GM10248 (cell line): ENCODE measurements around the gene ETV7.

Experiments
- CTCF ChIA-PET: fragments of 300-600 bp; sonication (Branson Sonifier 250); formaldehyde crosslinking; extraction: SDS; loops from one replicate; lab custom pipeline; 2021; ENCODE audit warnings: antibody characterized with exemption; lab: Yijun Ruan, JAX
- POLR2A ChIA-PET: fragments of 350-650 bp; sonication (Branson Sonifier 250); formaldehyde crosslinking; extraction: SDS; loops from one replicate; lab custom pipeline; 2020; ENCODE audit warnings: antibody characterized with exemption; lab: Yijun Ruan, JAX
- DNase-seq: peaks from one replicate; pipeline ENCODE4 v3.0.0; 2012; ENCODE audit errors: extremely low spot score
- CTCF ChIP-seq: IDR thresholded peaks from 2 replicates; pipeline ENCODE4 v1.5.1; 2012; ENCODE audit warnings: mild to moderate bottlenecking, low read depth; ENCODE audit errors: extremely low read depth, missing control alignments, control extremely low read depth

ETV7 gene

GRCh38 chr6:36374972-36375371 lies 12.5 kb downstream of the ETV7 start:
- POLR2A ChIA-PET = no interaction called here
- CTCF ChIA-PET = interaction anchor here (1.3 to 2.2 kb wide), 4 partner anchors 11 to 16 kb away, joined by 3 to 8 read pairs (median 6); no protein-coding TSS in a partner anchor

GRCh38 chr6:36374194-36374593 lies 13.3 kb downstream of the ETV7 start:
- CTCF ChIA-PET = interaction anchor here (1.3 to 2.2 kb wide), 6 partner anchors 10 to 18 kb away, joined by 3 to 8 read pairs (median 4); no protein-coding TSS in a partner anchor
- no peak for TF ChIP-seq CTCF
- no peak for DNase-seq
- POLR2A ChIA-PET = no interaction called here

More at GRCh38 chr6:36374972-36375371, 12.5 kb downstream of the ETV7 start:
- TF ChIP-seq CTCF = no peak
- DNase-seq = no peak

- CTCF ChIA-PET = interaction anchor here (1.3 to 2.2 kb wide), 6 partner anchors 9 to 17 kb away, joined by 3 to 8 read pairs (median 4); no protein-coding TSS in a partner anchor
- DNase-seq = no peak
- POLR2A ChIA-PET = interaction anchor here (0.5 to 0.8 kb wide), 2 partner anchors 190 to 313 kb away, joined by 3 to 4 read pairs; no protein-coding TSS in a partner anchor
- no peak for TF ChIP-seq CTCF
Observed at GRCh38 chr6:36373368-36374019, 14.0 kb downstream of the ETV7 start.

GRCh38 chr6:36372088-36372487 lies 15.4 kb downstream of the ETV7 start:
- no peak for TF ChIP-seq CTCF
- ChIA-PET POLR2A (no interaction called here), CTCF (interaction anchor here (1.2 to 1.3 kb wide), 2 partner anchors 9 to 11 kb away, joined by 4 read pairs; no protein-coding TSS in a partner anchor)
- no peak for DNase-seq

DNA sequence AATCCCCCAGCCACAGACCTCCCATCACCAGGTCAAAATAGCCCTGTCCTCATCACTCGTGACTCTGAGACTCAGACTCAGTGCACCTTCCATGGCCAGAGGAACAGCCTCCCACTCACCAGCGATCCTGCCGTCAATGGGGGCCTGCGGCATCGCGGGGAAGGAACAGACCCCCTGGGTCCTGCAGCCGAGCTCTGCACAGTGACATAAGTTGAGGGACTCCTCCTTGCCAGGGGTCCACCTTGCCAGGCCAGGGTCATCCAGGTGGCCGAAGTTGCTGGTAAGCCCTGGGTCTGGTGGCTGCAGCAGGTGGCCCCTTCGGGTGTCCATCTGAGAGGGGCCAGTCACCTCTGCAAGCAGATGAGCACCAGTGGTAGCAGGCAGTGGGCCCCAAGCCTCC lies 16.3 kb downstream of the ETV7 start:
- CTCF ChIA-PET = interaction anchor here (1.2 kb wide), 1 partner anchor 10 kb away, joined by 4 read pairs; no protein-coding TSS in a partner anchor
- POLR2A ChIA-PET = no interaction called here
- no peak for TF ChIP-seq CTCF
- no peak for DNase-seq

DNA sequence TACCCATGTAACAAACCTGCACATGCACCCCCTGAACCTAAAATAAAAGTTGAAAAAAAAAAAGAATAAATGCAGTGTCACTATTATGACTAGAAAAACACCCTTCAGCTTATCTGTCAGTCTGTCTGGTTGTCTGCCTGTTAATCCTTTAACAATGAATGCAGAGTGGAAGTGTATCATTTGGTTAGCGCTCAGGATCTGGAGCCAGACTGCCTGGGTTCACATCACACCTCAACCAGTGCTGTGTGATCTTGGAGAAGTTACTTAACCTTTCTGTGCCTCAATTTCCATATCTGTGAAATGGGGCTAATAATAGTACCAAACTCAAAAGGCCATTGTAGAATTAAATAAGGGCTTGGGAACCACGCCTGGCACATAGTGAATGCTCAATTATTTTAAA lies 16.8 kb downstream of the ETV7 start:
- ChIA-PET CTCF (no interaction called here), POLR2A (no interaction called here)
- no peak for TF ChIP-seq CTCF
- DNase-seq = no peak
